ENCODE measurements around the gene MYD88.

DNA sequence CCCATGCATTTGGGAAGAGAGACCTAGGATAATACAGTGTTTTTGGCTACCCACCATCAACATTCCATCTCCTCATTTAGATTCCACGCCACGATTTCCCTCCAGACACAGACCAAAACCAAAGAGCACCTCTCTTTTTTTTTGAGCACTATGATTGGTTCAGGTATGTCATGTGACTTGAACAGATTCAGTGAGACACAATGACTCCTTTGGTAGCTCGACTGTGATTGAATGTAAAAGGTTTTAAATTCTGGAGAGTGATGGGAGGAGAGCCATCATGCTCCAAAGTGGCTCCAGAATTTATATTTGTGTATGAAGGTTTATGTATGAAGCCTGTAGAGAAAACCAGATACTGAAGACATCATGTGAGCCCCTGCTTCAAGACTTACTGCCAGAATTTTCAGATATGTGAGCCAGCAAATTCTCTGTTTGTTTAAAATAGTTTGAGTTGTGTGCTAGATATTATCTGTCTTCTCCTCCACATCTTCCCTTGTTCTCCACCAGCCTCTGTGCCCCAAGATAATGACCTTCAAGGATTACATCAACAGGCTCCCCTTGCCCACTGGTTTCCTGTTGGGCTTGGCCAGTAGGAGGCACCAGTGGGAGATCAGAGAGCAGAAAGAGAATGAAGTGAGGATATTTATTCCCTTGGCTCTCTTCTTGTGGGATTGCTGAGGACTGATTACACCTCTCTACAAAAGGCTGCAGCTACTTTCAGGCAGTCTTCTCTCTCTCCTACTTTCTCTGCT is 12.5 kb downstream of the MYD88 start:
- TF ChIP-seq CREB1 (IDR thresholded peaks at IDR 0.05; ENCODE audit: low read depth) (no peak), RAD21 (IDR thresholded peaks at IDR 0.05; ENCODE audit: low read depth) (no peak), CEBPB (IDR thresholded peaks at IDR 0.05) (no peak), EP300 (IDR thresholded peaks at IDR 0.05; ENCODE audit: borderline replicate concordance) (no peak), EGR1 (IDR thresholded peaks at IDR 0.05) (no peak), TEAD4 (IDR thresholded peaks at IDR 0.05) (no peak)
- TF ChIP-seq, protein P1, sequence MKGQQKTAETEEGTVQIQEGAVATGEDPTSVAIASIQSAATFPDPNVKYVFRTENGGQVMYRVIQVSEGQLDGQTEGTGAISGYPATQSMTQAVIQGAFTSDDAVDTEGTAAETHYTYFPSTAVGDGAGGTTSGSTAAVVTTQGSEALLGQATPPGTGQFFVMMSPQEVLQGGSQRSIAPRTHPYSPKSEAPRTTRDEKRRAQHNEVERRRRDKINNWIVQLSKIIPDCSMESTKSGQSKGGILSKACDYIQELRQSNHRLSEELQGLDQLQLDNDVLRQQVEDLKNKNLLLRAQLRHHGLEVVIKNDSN (IDR thresholded peaks at IDR 0.05): no peak; the same call in 1 of the 2 replicates
- TF ChIP-seq, protein P2, sequence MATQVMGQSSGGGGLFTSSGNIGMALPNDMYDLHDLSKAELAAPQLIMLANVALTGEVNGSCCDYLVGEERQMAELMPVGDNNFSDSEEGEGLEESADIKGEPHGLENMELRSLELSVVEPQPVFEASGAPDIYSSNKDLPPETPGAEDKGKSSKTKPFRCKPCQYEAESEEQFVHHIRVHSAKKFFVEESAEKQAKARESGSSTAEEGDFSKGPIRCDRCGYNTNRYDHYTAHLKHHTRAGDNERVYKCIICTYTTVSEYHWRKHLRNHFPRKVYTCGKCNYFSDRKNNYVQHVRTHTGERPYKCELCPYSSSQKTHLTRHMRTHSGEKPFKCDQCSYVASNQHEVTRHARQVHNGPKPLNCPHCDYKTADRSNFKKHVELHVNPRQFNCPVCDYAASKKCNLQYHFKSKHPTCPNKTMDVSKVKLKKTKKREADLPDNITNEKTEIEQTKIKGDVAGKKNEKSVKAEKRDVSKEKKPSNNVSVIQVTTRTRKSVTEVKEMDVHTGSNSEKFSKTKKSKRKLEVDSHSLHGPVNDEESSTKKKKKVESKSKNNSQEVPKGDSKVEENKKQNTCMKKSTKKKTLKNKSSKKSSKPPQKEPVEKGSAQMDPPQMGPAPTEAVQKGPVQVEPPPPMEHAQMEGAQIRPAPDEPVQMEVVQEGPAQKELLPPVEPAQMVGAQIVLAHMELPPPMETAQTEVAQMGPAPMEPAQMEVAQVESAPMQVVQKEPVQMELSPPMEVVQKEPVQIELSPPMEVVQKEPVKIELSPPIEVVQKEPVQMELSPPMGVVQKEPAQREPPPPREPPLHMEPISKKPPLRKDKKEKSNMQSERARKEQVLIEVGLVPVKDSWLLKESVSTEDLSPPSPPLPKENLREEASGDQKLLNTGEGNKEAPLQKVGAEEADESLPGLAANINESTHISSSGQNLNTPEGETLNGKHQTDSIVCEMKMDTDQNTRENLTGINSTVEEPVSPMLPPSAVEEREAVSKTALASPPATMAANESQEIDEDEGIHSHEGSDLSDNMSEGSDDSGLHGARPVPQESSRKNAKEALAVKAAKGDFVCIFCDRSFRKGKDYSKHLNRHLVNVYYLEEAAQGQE (IDR thresholded peaks at IDR 0.05; ENCODE audit: low read depth): no peak
- TF ChIP-seq, protein P3, sequence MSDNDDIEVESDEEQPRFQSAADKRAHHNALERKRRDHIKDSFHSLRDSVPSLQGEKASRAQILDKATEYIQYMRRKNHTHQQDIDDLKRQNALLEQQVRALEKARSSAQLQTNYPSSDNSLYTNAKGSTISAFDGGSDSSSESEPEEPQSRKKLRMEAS (IDR thresholded peaks at IDR 0.05): no peak
